ENCODE measurements around the gene CCDC170.
"Not testable (repeated sequence)": the region's sequence is repeated elsewhere in the genome, so short reads cannot be mapped to it uniquely, and the experiment has no call there.

The CCDC170 gene

GRCh38 chr6:151512481-151512880, 18.7 kb downstream of the CCDC170 start:
- H3K9me3 ChIP-seq, result no peaks in the 10 kb centered on the region
- DNase-seq, result no peak
- no peaks in the 10 kb centered on the region for H3K36me3 ChIP-seq
- no peak for TF ChIP-seq CTCF (IDR thresholded peaks at IDR 0.05; ENCODE audit: low read depth, low read length)
- H3K27me3 ChIP-seq, result no peaks in the 10 kb centered on the region
- H3K4me3 ChIP-seq (ENCODE audit: low read depth, low read length), result no peak overlapping the region
- H3K4me1 ChIP-seq, result no peaks in the 10 kb centered on the region

GRCh38 chr6:151514000-151514730, 20.3 kb downstream of the CCDC170 start:
- no peaks in the 10 kb centered on the region for H3K27me3 ChIP-seq
- no peak for TF ChIP-seq CTCF (IDR thresholded peaks at IDR 0.05; ENCODE audit: low read depth, low read length)
- H3K36me3 ChIP-seq, result no peaks in the 10 kb centered on the region
- no peak overlapping the region for H3K4me3 ChIP-seq (ENCODE audit: low read depth, low read length)
- no peak for DNase-seq
- no peaks in the 10 kb centered on the region for H3K4me1 ChIP-seq
- no peaks in the 10 kb centered on the region for H3K9me3 ChIP-seq

- DNase-seq; H3K9me3 ChIP-seq; H3K27me3 ChIP-seq; H3K36me3 ChIP-seq; H3K4me1 ChIP-seq; H3K4me3 ChIP-seq (ENCODE audit: low read depth, low read length): not testable (repeated sequence)
Measured at GRCh38 chr6:151518992-151519391, 25.2 kb downstream of the CCDC170 start.

- no peak overlapping the region for H3K4me3 ChIP-seq (ENCODE audit: low read depth, low read length)
- no peak for TF ChIP-seq CTCF (IDR thresholded peaks at IDR 0.05; ENCODE audit: low read depth, low read length)
- H3K27me3 ChIP-seq, result no peaks in the 10 kb centered on the region
- H3K9me3 ChIP-seq, result no peaks in the 10 kb centered on the region; the same call in 1 of the 2 replicates
- DNase-seq, result no peak
- H3K4me1 ChIP-seq, result no peaks in the 10 kb centered on the region
- no peaks in the 10 kb centered on the region for H3K36me3 ChIP-seq
Measured at GRCh38 chr6:151523034-151523433, 29.2 kb downstream of the CCDC170 start.

- Histone ChIP-seq H3K4me3 (ENCODE audit: low read depth, low read length) (no peak overlapping the region), H3K4me1 (no peaks in the 10 kb centered on the region), H3K27me3 (no peaks in the 10 kb centered on the region), H3K36me3 (no peaks in the 10 kb centered on the region), H3K9me3 (no peaks in the 10 kb centered on the region; the same call in 1 of the 2 replicates)
- no peak for TF ChIP-seq CTCF (IDR thresholded peaks at IDR 0.05; ENCODE audit: low read depth, low read length)
- no peak for DNase-seq
Measured at GRCh38 chr6:151524059-151524458, 30.2 kb downstream of the CCDC170 start.

- Histone ChIP-seq H3K27me3 (no peaks in the 10 kb centered on the region), H3K36me3 (no peaks in the 10 kb centered on the region), H3K4me1 (no peaks in the 10 kb centered on the region), H3K4me3 (ENCODE audit: low read depth, low read length) (no peak overlapping the region), H3K9me3 (no peaks in the 10 kb centered on the region)
- no peak for DNase-seq
- TF ChIP-seq CTCF (IDR thresholded peaks at IDR 0.05; ENCODE audit: low read depth, low read length), result no peak
Measured at GRCh38 chr6:151534576-151534975, 40.8 kb downstream of the CCDC170 start.
